HL-60 (cell line): ENCODE results near the gene KBTBD7.

ENCODE experiments used
- DNase-seq, 2 experiments: peaks; one replicate each; pipeline ENCODE4 v3.0.0-alpha.2; 2010 to 2020; ENCODE audit warnings: low read depth in 1 of 2, low spot score in 1 of 2
- H3K27ac ChIP-seq: fragments of 250-450 bp; sonication (Bioruptor Pico); replicated peaks from 2 replicates; pipeline ENCODE4 v1.5.1; 2020; ENCODE audit warnings: mild to moderate bottlenecking, moderate library complexity
- H3K27me3 ChIP-seq: fragments of 250-450 bp; sonication (Bioruptor Pico); 2 replicates; pipeline ENCODE4 v1.5.1; 2021; ENCODE audit warnings: mild to moderate bottlenecking, moderate library complexity; ENCODE audit not compliant: insufficient read depth, poor library complexity, severe bottlenecking
- H3K4me3 ChIP-seq: replicated peaks from 2 replicates; pipeline ENCODE4 v1.5.1; 2011; ENCODE audit warnings: mild to moderate bottlenecking, control low read depth, low read length; ENCODE audit not compliant: insufficient read depth
- CTCF ChIP-seq: IDR thresholded peaks from one replicate; pipeline ENCODE4 v1.5.1; 2011; ENCODE audit warnings: low read length, control low read depth, inconsistent platforms; ENCODE audit not compliant: insufficient read depth
- GABPA ChIP-seq: IDR thresholded peaks from 2 replicates; pipeline ENCODE4 v1.6.1; 2012; ENCODE audit warnings: low read depth
- POLR2AphosphoS5 ChIP-seq: IDR thresholded peaks from 2 replicates; pipeline ENCODE4 v1.6.1; 2012; ENCODE audit warnings: low read depth
- REST ChIP-seq: IDR thresholded peaks from 2 replicates; pipeline ENCODE4 v1.6.1; 2012; ENCODE audit warnings: low read depth; ENCODE audit not compliant: insufficient replicate concordance
- SPI1 ChIP-seq: IDR thresholded peaks from 2 replicates; pipeline ENCODE4 v1.6.1; 2012; ENCODE audit warnings: low read depth, mild to moderate bottlenecking, borderline replicate concordance

The KBTBD7 gene

DNA sequence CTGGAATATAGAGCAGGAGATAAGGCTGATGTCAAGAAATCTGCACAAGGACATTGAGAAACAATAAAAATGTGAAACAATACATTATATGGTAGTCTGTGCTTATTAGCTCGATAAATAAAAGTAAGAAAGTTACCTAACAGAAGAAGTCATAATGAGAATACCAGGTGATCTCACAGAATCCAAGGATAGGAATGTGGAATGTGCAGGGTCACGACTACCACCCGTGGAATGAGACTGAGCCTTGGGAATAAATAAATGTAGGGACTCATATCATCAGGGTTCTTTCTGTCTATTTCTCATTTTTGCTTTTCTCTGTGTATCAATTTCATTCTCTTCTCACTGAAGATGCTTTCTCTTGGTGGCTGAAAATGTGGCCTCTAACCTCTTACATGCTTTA is 26.0 kb upstream of the KBTBD7 start:
- DNase-seq, result no peak
- Histone ChIP-seq H3K27me3 (no peaks in the 10 kb centered on the region), H3K4me3 (no peak overlapping the region), H3K27ac (no peak overlapping the region)
- TF ChIP-seq POLR2AphosphoS5 (no peak), CTCF (no peak)

- H3K27me3 ChIP-seq, result no peaks in the 10 kb centered on the region
- no peak for DNase-seq
- H3K27ac ChIP-seq, result no peak overlapping the region
- H3K4me3 ChIP-seq, result no peak overlapping the region
- no peak for TF ChIP-seq POLR2AphosphoS5
- TF ChIP-seq REST, result no peak
- no peak for TF ChIP-seq GABPA
- TF ChIP-seq CTCF, result no peak
- no peak for TF ChIP-seq SPI1
These were observed 21.8 kb upstream of the KBTBD7 start for GRCh38 chr13:41216160-41216559.

GRCh38 chr13:41213919-41214318 is 19.6 kb upstream of the KBTBD7 start:
- DNase-seq, result peak in 1 of 2 experiments; percentile 16
- Histone ChIP-seq H3K27me3 (no peaks in the 10 kb centered on the region), H3K4me3 (no peak overlapping the region), H3K27ac (no peak overlapping the region)
- TF ChIP-seq CTCF (no peak), POLR2AphosphoS5 (no peak), GABPA (no peak), REST (no peak), SPI1 (no peak)

DNA sequence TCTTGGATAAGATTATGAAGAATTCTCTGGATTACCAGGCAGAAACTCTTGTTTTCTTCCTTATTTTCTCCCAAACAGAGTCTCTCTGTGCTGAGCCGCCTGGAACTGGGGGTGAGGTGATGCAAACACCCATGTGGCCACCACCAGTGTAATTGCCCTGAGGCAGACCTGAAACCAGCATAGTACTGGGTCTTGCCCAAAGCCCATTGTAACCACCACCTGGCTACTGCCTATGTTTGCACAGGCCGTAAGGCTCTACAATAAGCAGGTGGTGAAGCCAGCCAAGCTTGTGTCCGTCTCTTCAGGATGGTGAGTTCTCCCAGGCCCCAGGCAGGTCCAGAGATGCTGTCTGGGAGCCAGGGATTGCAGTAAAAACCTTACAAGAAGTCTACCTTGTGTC is 18.9 kb upstream of the KBTBD7 start:
- H3K27me3 ChIP-seq, result no peaks in the 10 kb centered on the region
- H3K27ac ChIP-seq, result no peak overlapping the region
- TF ChIP-seq SPI1, result no peak
- no peak for TF ChIP-seq CTCF
- no peak for TF ChIP-seq REST
- TF ChIP-seq GABPA, result no peak
- TF ChIP-seq POLR2AphosphoS5, result no peak
- H3K4me3 ChIP-seq, result no peak overlapping the region
- no peak for DNase-seq
